Astrocyte (in vitro differentiated cells and primary cell): ENCODE results near the gene STXBP2. TPM values are rescaled to one million over a fixed set of nuclear protein-coding genes. Genes with fewer than 3 reads are reported as not detected.
A peak's percentile ranks its signal among the peaks of the same experiment; 100 is the strongest.

Experiments used
- DNase-seq: peaks from one replicate; pipeline ENCODE4 v3.0.0-alpha.2; 2010; ENCODE audit warnings: low read depth
- FAIRE-seq: peaks from 2 replicates; lab custom pipeline; 2011; peaks lifted over from hg19 to GRCh38; lab: Jason Lieb, UNC
- H2AFZ ChIP-seq: 2 replicates; pipeline ENCODE4 v1.6.0; 2012; ENCODE audit warnings: low read depth, low read length, inconsistent platforms
- H3K27ac ChIP-seq: 2 replicates; pipeline ENCODE4 v1.5.1; 2011; ENCODE audit warnings: low read depth, low read length, inconsistent platforms
- H3K27me3 ChIP-seq: 2 replicates; pipeline ENCODE4 v1.6.0; 2011; ENCODE audit warnings: low read length, inconsistent platforms; ENCODE audit not compliant: insufficient read depth
- H3K36me3 ChIP-seq: 2 replicates; pipeline ENCODE4 v1.5.1; 2011; ENCODE audit warnings: low read length, inconsistent platforms; ENCODE audit not compliant: insufficient read depth
- H3K4me1 ChIP-seq: 2 replicates; pipeline ENCODE4 v1.5.1; 2011; ENCODE audit warnings: low read length, inconsistent platforms; ENCODE audit not compliant: insufficient read depth
- H3K4me2 ChIP-seq: 2 replicates; pipeline ENCODE4 v1.6.0; 2012; ENCODE audit warnings: low read length, inconsistent platforms
- H3K4me3 ChIP-seq: 2 replicates; pipeline ENCODE4 v1.5.1; 2011; ENCODE audit warnings: low read depth, mild to moderate bottlenecking, low read length, inconsistent platforms; ENCODE audit not compliant: insufficient read depth
- H3K79me2 ChIP-seq: 2 replicates; pipeline ENCODE4 v1.6.0; 2012; ENCODE audit warnings: mild to moderate bottlenecking, low read length, inconsistent platforms; ENCODE audit not compliant: insufficient read depth
- H3K9ac ChIP-seq: 2 replicates; pipeline ENCODE4 v1.6.0; 2012; ENCODE audit warnings: mild to moderate bottlenecking, low read length, inconsistent platforms
- H3K9me3 ChIP-seq: 2 replicates; pipeline ENCODE4 v1.5.1; 2012; ENCODE audit warnings: low read depth, mild to moderate bottlenecking, low read length, inconsistent platforms; ENCODE audit not compliant: insufficient read depth
- H4K20me1 ChIP-seq: 2 replicates; pipeline ENCODE4 v1.6.0; 2012; ENCODE audit warnings: low read length, inconsistent platforms; ENCODE audit not compliant: insufficient read depth
- H3K27ac Mint-ChIP-seq: one replicate; pipeline ENCODE4 v1.8.0; 2021; ENCODE audit warnings: mild to moderate bottlenecking, mixed read lengths; ENCODE audit not compliant: unreplicated experiment
- H3K27me3 Mint-ChIP-seq: one replicate; pipeline ENCODE4 v1.8.0; 2021; ENCODE audit warnings: low read depth, mixed read lengths; ENCODE audit not compliant: unreplicated experiment
- H3K36me3 Mint-ChIP-seq: one replicate; pipeline ENCODE4 v1.8.0; 2021; ENCODE audit warnings: low read depth, mixed read lengths; ENCODE audit not compliant: unreplicated experiment
- H3K4me1 Mint-ChIP-seq: one replicate; pipeline ENCODE4 v1.8.0; 2021; ENCODE audit warnings: low read depth, mixed read lengths; ENCODE audit not compliant: unreplicated experiment
- H3K4me3 Mint-ChIP-seq: one replicate; pipeline ENCODE4 v1.8.0; 2021; ENCODE audit warnings: mild to moderate bottlenecking, moderate library complexity, mixed read lengths; ENCODE audit not compliant: unreplicated experiment
- H3K9me3 Mint-ChIP-seq: one replicate; pipeline ENCODE4 v1.8.0; 2021; ENCODE audit warnings: mild to moderate bottlenecking, mixed read lengths; ENCODE audit not compliant: unreplicated experiment
- CTCF ChIP-seq: IDR thresholded peaks from 2 replicates; pipeline ENCODE4 v1.5.1; 2011; ENCODE audit warnings: low read depth, mild to moderate bottlenecking, inconsistent platforms, low read length, moderate library complexity; ENCODE audit not compliant: insufficient read depth
- EZH2 ChIP-seq: IDR thresholded peaks from 2 replicates; pipeline ENCODE4 v1.6.1; 2012; ENCODE audit warnings: mild to moderate bottlenecking, low read length, inconsistent platforms; ENCODE audit not compliant: insufficient read depth
- total RNA-seq: library from RNA; stranded (reverse); gene quantifications from 2 replicates; pipeline ENCODE4 v1.2.1, GENCODE V29; 2021

Gene STXBP2
- total RNA-seq, 1 donor from 2014 or later = 49.6 TPM

DNA sequence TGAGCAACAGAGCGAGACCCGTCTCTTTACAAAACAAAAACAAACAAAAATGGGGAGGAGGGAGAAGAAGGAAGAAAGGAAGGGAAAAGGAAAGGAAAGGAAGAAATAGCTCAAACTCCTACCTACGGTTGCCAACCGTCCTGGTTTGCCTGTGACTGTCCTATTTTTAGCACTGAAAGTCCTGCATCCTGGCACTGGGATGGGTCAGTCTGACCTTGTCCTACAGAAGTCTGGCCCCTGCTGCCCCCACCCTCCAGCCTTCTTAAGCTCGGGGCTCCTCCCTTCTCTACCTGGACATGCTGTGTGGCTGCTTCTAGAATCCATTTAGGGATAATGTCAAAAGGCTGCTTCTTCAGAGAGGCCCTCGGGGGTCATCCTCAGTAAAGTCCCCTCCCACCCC lies 1.2 kb upstream of the STXBP2 start:
- Histone ChIP-seq H3K4me1 (peaks cover 1% of the 10 kb centered on the region), H3K4me3 (no peak overlapping the region), H3K36me3 (no peaks in the 10 kb centered on the region), H2AFZ (no peak overlapping the region), H3K9ac (no peak overlapping the region), H3K79me2 (peaks cover 13% of the 10 kb centered on the region), H3K4me2 (no peak overlapping the region), H3K27ac (no peak overlapping the region), H3K9me3 (peaks cover 5% of the 10 kb centered on the region), H3K27me3 (peaks cover 13% of the 10 kb centered on the region), H4K20me1 (no peaks in the 10 kb centered on the region)
- H3K4me1 Mint-ChIP-seq = peaks cover 4% of the 10 kb centered on the region
- H3K27ac Mint-ChIP-seq = no peak overlapping the region
- peaks cover 7% of the 10 kb centered on the region for H3K27me3 Mint-ChIP-seq
- H3K4me3 Mint-ChIP-seq = peak overlapping the region; percentile 64
- H3K9me3 Mint-ChIP-seq = no peaks in the 10 kb centered on the region
- peaks cover 1% of the 10 kb centered on the region for H3K36me3 Mint-ChIP-seq
- FAIRE-seq (no peak), DNase-seq (no peak)
- TF ChIP-seq CTCF = no peak
- TF ChIP-seq EZH2 = no peak

GRCh38 chr19:7636317-7636690 lies 606 bp upstream of the STXBP2 start:
- Histone ChIP-seq H3K79me2 (peaks cover 8% of the 10 kb centered on the region), H3K4me1 (no peaks in the 10 kb centered on the region), H3K27me3 (peaks cover 13% of the 10 kb centered on the region), H3K27ac (no peak overlapping the region), H3K9me3 (peaks cover 5% of the 10 kb centered on the region), H2AFZ (no peak overlapping the region), H3K4me3 (no peak overlapping the region), H3K9ac (no peak overlapping the region), H4K20me1 (no peaks in the 10 kb centered on the region), H3K4me2 (no peak overlapping the region), H3K36me3 (no peaks in the 10 kb centered on the region)
- no peak for DNase-seq
- TF ChIP-seq CTCF = no peak
- no peak for TF ChIP-seq EZH2
- H3K9me3 Mint-ChIP-seq = no peaks in the 10 kb centered on the region
- FAIRE-seq = no peak
- H3K27me3 Mint-ChIP-seq = peaks cover 7% of the 10 kb centered on the region
- H3K36me3 Mint-ChIP-seq = peaks cover 1% of the 10 kb centered on the region
- no peak overlapping the region for H3K27ac Mint-ChIP-seq
- no peaks in the 10 kb centered on the region for H3K4me1 Mint-ChIP-seq
- H3K4me3 Mint-ChIP-seq = peak overlapping the region; percentile 83

GRCh38 chr19:7637374-7638256 lies 705 bp downstream of the STXBP2 start:
- peaks cover 13% of the 10 kb centered on the region for H3K27me3 ChIP-seq
- Mint-ChIP-seq H3K27ac (peak overlapping the region; percentile 66), H3K27me3 (peaks cover 7% of the 10 kb centered on the region), H3K4me3 (peak overlapping the region; percentile 83), H3K9me3 (no peaks in the 10 kb centered on the region), H3K36me3 (peaks cover 1% of the 10 kb centered on the region), H3K4me1 (no peaks in the 10 kb centered on the region)
- FAIRE-seq (no peak), DNase-seq (no peak)
- H3K27ac ChIP-seq = no peak overlapping the region
- H3K36me3 ChIP-seq = no peaks in the 10 kb centered on the region
- H3K4me2 ChIP-seq = peak overlapping the region; percentile 46
- H2AFZ ChIP-seq = no peak overlapping the region
- no peaks in the 10 kb centered on the region for H3K79me2 ChIP-seq
- H4K20me1 ChIP-seq = no peaks in the 10 kb centered on the region
- TF ChIP-seq EZH2 (no peak), CTCF (no peak)
- peaks cover 5% of the 10 kb centered on the region for H3K9me3 ChIP-seq
- no peak overlapping the region for H3K9ac ChIP-seq
- H3K4me3 ChIP-seq = no peak overlapping the region
- no peaks in the 10 kb centered on the region for H3K4me1 ChIP-seq
